HEK293 (cell line): ENCODE results near the gene SEMA4C.
A peak's percentile ranks its signal among the peaks of the same experiment; 100 is the strongest.

Experiments used
- BCL11A ChIP-seq: fragments of 450-650 bp; formaldehyde crosslinking; IDR thresholded peaks from 2 replicates; pipeline ENCODE4 v1.5.1; 2016; ENCODE audit warnings: low read depth, missing biosample characterization, missing genetic modification characterization
- REST ChIP-seq: fragments of 450-650 bp; formaldehyde crosslinking; IDR thresholded peaks from 2 replicates; pipeline ENCODE4 v1.5.1; 2016; ENCODE audit warnings: missing biosample characterization, missing genetic modification characterization
- SP2 ChIP-seq: fragments of 450-650 bp; formaldehyde crosslinking; IDR thresholded peaks from 2 replicates; pipeline ENCODE4 v1.5.1; 2016; ENCODE audit warnings: missing biosample characterization, missing genetic modification characterization
- ZBTB21 ChIP-seq: fragments of 450-650 bp; formaldehyde crosslinking; IDR thresholded peaks from 2 replicates; pipeline ENCODE4 v1.5.1; 2017; ENCODE audit warnings: missing biosample characterization, missing genetic modification characterization
- ZNF184 ChIP-seq: fragments of 450-650 bp; IDR thresholded peaks from 2 replicates; pipeline ENCODE4 v1.5.1; 2018; ENCODE audit warnings: missing biosample characterization, mild to moderate bottlenecking, missing genetic modification characterization
- ZNF558 ChIP-seq: fragments of 450-650 bp; formaldehyde crosslinking; IDR thresholded peaks from 2 replicates; pipeline ENCODE4 v1.5.1; 2016; ENCODE audit warnings: missing biosample characterization, missing genetic modification characterization
- ZNF629 ChIP-seq: fragments of 450-650 bp; formaldehyde crosslinking; IDR thresholded peaks from 2 replicates; pipeline ENCODE4 v1.5.1; 2017; ENCODE audit warnings: missing biosample characterization, missing genetic modification characterization
- ZNF776 ChIP-seq: fragments of 450-650 bp; formaldehyde crosslinking; IDR thresholded peaks from 2 replicates; pipeline ENCODE4 v1.5.0; 2017; ENCODE audit warnings: missing biosample characterization, missing genetic modification characterization, borderline replicate concordance
- TF ChIP-seq, protein P1 (sequence below): fragments of 450-650 bp; formaldehyde crosslinking; IDR thresholded peaks from 2 replicates; pipeline ENCODE4 v1.5.1; 2016; ENCODE audit warnings: missing biosample characterization, missing genetic modification characterization

DNA sequence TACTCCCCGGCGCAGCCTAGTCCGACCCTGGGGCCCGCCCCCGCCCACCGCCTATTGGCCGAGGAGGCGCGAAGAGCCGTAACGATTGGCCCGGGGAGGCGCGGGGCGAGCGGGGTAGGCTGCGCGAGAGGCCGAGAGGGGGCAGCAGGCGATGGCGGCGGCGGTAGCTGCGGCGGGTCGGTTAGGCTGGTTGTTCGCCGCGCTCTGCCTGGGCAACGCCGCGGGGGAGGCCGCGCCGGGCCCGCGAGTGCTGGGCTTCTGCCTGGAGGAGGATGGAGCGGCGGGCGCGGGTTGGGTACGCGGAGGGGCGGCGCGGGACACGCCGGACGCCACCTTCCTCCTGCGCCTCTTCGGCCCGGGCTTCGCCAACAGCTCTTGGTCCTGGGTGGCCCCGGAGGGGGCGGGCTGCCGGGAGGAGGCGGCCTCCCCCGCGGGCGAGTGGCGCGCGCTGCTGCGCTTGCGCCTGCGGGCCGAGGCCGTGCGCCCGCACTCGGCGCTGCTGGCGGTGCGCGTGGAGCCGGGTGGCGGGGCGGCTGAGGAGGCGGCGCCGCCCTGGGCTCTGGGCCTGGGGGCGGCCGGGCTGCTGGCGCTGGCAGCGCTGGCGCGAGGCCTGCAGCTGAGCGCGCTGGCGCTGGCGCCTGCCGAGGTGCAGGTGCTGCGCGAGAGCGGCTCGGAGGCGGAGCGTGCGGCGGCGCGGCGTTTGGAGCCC, 53.6 kb downstream of the SEMA4C start, which contains the start of gene CNNM3:
- TF ChIP-seq, protein P1, sequence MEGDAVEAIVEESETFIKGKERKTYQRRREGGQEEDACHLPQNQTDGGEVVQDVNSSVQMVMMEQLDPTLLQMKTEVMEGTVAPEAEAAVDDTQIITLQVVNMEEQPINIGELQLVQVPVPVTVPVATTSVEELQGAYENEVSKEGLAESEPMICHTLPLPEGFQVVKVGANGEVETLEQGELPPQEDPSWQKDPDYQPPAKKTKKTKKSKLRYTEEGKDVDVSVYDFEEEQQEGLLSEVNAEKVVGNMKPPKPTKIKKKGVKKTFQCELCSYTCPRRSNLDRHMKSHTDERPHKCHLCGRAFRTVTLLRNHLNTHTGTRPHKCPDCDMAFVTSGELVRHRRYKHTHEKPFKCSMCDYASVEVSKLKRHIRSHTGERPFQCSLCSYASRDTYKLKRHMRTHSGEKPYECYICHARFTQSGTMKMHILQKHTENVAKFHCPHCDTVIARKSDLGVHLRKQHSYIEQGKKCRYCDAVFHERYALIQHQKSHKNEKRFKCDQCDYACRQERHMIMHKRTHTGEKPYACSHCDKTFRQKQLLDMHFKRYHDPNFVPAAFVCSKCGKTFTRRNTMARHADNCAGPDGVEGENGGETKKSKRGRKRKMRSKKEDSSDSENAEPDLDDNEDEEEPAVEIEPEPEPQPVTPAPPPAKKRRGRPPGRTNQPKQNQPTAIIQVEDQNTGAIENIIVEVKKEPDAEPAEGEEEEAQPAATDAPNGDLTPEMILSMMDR (tag by site-specific recombination), result peak; percentile 81
- TF ChIP-seq REST (no peak), ZNF629 (tag by site-specific recombination) (no peak), ZNF558 (tag by site-specific recombination) (no peak), ZBTB21 (tag by site-specific recombination) (no peak), ZNF776 (tag by site-specific recombination) (no peak), ZNF184 (no peak), BCL11A (tag by site-specific recombination) (no peak), SP2 (peak; percentile 76)
